ENCODE data around the gene NECAP2.

GRCh38 chr1:16409536-16410152, 30.9 kb upstream of the NECAP2 start:
- TF ChIP-seq CTCF (IDR thresholded peaks at IDR 0.05) = no peak
- TF ChIP-seq JUNB (IDR thresholded peaks at IDR 0.05) = no peak
- no peak for TF ChIP-seq POLR2A (IDR thresholded peaks at IDR 0.05; ENCODE audit: low read length)
- no peak for TF ChIP-seq HDAC2 (IDR thresholded peaks at IDR 0.05)
- TF ChIP-seq MAX (IDR thresholded peaks at IDR 0.05) = no peak
- TF ChIP-seq SMC3 (IDR thresholded peaks at IDR 0.05) = no peak
- TF ChIP-seq CEBPB (IDR thresholded peaks at IDR 0.05) = no peak
- TF ChIP-seq, protein P1, sequence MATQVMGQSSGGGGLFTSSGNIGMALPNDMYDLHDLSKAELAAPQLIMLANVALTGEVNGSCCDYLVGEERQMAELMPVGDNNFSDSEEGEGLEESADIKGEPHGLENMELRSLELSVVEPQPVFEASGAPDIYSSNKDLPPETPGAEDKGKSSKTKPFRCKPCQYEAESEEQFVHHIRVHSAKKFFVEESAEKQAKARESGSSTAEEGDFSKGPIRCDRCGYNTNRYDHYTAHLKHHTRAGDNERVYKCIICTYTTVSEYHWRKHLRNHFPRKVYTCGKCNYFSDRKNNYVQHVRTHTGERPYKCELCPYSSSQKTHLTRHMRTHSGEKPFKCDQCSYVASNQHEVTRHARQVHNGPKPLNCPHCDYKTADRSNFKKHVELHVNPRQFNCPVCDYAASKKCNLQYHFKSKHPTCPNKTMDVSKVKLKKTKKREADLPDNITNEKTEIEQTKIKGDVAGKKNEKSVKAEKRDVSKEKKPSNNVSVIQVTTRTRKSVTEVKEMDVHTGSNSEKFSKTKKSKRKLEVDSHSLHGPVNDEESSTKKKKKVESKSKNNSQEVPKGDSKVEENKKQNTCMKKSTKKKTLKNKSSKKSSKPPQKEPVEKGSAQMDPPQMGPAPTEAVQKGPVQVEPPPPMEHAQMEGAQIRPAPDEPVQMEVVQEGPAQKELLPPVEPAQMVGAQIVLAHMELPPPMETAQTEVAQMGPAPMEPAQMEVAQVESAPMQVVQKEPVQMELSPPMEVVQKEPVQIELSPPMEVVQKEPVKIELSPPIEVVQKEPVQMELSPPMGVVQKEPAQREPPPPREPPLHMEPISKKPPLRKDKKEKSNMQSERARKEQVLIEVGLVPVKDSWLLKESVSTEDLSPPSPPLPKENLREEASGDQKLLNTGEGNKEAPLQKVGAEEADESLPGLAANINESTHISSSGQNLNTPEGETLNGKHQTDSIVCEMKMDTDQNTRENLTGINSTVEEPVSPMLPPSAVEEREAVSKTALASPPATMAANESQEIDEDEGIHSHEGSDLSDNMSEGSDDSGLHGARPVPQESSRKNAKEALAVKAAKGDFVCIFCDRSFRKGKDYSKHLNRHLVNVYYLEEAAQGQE (IDR thresholded peaks at IDR 0.05) = no peak
- TF ChIP-seq MAZ (IDR thresholded peaks at IDR 0.05; ENCODE audit: borderline replicate concordance, low read depth, low read length) = no peak
- TF ChIP-seq EP300 (IDR thresholded peaks at IDR 0.05) = no peak
- TF ChIP-seq, protein P2, sequence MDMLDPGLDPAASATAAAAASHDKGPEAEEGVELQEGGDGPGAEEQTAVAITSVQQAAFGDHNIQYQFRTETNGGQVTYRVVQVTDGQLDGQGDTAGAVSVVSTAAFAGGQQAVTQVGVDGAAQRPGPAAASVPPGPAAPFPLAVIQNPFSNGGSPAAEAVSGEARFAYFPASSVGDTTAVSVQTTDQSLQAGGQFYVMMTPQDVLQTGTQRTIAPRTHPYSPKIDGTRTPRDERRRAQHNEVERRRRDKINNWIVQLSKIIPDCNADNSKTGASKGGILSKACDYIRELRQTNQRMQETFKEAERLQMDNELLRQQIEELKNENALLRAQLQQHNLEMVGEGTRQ (IDR thresholded peaks at IDR 0.05) = no peak
- TF ChIP-seq NR3C1 (IDR thresholded peaks at IDR 0.05) = no peak
- TF ChIP-seq FOSB (CRISPR knock-in tag; IDR thresholded peaks at IDR 0.05) = no peak
- TF ChIP-seq PHF8 (IDR thresholded peaks at IDR 0.05; ENCODE audit: borderline replicate concordance, low read depth) = no peak

Data from A549 (cell line).